ENCODE measurements around the gene CSPG4.

DNA sequence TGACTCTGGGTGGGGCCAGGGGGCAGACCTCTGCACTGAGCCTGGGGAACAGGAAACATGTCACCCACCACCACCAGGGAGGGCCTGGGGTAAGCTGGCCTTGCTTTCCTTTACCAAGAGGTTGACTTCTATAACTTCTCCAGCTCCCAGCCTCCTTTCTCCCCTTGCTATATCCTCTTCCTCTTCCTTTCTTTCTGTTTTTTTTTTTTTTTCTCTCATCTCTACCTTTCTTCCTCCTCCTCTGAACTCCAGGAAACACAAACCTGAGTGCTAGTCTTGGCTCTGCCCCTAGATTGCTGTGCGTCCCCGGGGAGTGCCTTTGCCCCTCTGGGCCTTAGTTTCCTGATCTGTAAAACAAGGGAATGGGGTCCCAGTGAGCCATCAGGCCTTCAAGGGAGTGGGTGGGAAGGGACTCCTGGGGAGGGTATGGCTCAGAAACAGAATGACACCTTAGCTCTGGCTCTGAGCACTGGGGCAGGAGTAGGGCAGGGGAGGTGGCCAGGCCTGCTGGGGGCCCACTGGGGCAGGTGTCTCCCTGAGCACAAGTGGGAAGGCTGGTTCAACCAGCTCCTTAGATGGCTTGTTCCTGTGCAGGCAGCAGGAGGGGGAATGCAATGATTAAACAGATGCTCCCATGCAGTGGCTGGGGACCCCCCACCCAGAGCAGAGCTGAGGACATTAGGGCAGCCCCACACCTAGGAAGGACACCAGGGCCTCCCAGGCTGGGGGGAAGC is 60.7 kb downstream of the CSPG4 start:
- no peak for TF ChIP-seq FOXA1 (IDR thresholded peaks at IDR 0.05)
- TF ChIP-seq L3MBTL2 (conservative IDR thresholded peaks at IDR 0.05), result no peak
- TF ChIP-seq SUZ12 (IDR thresholded peaks at IDR 0.05), result no peak
- no peak for TF ChIP-seq FOXM1 (IDR thresholded peaks at IDR 0.05; ENCODE audit: borderline replicate concordance)
- TF ChIP-seq ZNF384 (IDR thresholded peaks at IDR 0.05), result no peak
- no peak for TF ChIP-seq SP1 (IDR thresholded peaks at IDR 0.05)
- no peak for TF ChIP-seq BHLHE40 (IDR thresholded peaks at IDR 0.05; ENCODE audit: borderline replicate concordance)
- no peak for TF ChIP-seq HDGF (IDR thresholded peaks at IDR 0.05; ENCODE audit: borderline replicate concordance)
- no peak for TF ChIP-seq FOXK2 (IDR thresholded peaks at IDR 0.05)
- no peak for TF ChIP-seq TARDBP (IDR thresholded peaks at IDR 0.05)
- TF ChIP-seq, protein P1, sequence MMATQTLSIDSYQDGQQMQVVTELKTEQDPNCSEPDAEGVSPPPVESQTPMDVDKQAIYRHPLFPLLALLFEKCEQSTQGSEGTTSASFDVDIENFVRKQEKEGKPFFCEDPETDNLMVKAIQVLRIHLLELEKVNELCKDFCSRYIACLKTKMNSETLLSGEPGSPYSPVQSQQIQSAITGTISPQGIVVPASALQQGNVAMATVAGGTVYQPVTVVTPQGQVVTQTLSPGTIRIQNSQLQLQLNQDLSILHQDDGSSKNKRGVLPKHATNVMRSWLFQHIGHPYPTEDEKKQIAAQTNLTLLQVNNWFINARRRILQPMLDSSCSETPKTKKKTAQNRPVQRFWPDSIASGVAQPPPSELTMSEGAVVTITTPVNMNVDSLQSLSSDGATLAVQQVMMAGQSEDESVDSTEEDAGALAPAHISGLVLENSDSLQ (IDR thresholded peaks at IDR 0.05), result no peak

All from HEK293T (cell line).